Measurements from ENCODE around the gene TMEM145.

- TF ChIP-seq SIN3A (IDR thresholded peaks at IDR 0.05; ENCODE audit: borderline replicate concordance, insufficient read depth, low read length) (no peak), POLR2AphosphoS5 (IDR thresholded peaks at IDR 0.05; ENCODE audit: low read depth, low read length) (no peak), FOXP2 (optimal IDR thresholded peaks at IDR 0.05; ENCODE audit: borderline replicate concordance, extremely low read depth, extremely low read length, insufficient read depth) (no peak)
These were observed 4.4 kb downstream of the TMEM145 start for GRCh38 chr19:42317535-42317934.
